ELF-1 (cell line): ENCODE data around the gene CCDC3.

ENCODE experiments used
- DNase-seq: peaks from one replicate; pipeline ENCODE4 v3.0.0-alpha.2; 2016; ENCODE audit warnings: low read depth, low spot score

CCDC3 gene

DNA sequence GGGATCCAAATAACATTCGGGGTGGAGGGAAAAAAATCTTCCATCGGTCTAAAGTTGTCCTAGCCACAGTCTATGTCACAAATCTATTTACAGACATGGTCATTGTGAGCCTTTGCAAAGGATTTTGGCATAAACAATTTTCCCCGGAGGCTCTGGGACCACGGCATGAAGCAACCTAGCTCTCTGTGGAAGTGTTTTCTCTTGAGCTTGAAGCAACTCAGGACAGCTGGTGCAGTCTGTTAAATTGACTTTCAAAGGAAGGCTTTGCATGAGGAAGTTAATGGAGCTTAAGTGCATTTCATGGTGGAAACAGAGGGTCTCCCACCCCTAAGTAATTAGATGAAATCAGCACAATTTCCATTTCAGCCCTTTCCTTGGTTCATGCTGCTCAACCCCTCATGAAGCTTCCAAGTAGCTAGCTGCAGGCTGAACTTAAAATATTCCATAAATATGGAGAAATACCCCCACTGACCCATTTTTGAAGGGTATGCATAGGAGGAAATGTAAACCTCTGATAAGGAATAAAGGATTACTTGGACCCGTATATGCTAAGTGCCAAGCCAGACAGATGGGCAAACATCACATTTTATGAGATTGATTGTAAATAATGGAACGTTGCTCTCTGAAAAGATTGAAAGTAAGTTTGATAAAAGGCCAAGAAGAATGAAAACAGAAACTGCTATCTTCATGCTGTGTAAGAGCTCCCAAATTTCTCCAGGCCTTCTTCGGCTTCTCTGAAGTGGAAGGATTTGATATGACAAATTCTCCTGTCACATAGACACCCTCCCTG is 39.9 kb downstream of the CCDC3 start:
- no peak for DNase-seq

DNA sequence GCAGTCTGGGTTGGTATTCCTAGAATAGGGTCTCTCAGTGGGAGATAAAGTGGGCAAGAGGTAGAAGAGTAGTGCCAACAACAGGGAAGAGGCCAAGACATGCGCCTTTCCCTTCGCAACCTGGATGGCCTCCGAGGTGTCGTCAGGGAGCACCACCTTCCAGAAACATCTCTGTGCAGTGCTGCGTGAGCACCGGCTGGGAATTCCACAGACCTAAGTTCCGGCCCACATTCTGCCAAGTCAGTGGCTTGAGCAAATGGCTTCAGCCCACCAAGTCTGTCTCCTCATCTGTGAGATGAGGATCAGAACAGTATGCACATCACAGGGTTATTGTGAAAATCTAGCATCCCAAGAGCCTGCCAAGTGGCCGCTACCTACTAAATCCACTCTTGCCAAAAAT is 40.6 kb downstream of the CCDC3 start:
- DNase-seq: no peak

DNA sequence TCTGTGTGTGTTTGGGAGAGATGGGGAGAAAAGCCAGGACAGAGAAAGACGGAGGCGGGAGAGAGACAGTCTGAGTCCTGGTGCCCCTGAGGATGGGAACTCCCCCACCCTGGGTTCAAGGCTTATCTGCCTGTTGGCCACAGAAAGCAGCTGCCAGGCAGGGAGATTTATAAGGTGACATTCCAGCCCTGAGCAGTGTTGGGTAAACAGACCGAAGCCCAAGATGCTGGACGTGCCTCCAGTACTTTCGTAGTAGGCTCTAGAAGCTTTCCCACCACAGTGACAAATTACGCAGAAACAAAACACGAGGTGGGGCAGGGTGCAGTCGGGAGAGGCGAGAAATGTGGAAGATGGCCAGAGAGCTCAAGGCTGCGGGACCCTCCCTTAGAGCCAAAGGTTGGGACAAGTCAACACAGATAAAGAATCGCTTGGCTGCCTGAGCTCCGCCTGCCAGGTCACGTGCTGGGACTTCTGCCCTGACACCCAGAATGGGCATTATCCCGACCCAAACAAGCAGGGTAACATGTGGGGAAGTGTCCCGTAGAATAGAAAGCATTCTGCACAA is 41.1 kb downstream of the CCDC3 start:
- peak; percentile 39 for DNase-seq

DNA sequence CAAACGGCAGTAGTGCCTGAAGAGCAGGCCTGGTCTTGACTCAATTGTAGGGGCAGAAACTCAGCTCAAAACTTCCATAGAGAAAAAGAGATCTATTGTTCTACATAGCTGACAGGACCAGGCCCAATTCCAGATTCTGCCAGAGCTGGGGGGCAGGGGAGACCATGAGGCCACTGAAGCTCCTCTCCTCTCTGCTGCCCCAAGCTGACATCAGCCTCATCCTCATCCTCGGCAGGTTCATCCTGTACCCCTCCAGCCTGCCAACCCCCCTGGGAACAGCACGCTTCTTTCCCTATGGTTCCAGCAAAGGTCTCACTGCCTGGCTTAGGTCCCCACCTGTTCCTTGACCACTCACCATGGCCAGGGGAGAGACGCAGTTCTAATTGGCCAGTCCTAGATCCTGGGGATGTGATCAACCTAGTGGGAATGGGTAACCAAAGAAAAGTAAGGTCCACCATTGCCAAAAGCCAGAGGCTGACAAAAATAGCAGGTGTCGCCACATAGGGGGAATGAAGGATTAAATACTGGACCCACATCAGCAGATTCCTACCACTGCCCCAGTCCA is 42.9 kb downstream of the CCDC3 start:
- DNase-seq: no peak

DNA sequence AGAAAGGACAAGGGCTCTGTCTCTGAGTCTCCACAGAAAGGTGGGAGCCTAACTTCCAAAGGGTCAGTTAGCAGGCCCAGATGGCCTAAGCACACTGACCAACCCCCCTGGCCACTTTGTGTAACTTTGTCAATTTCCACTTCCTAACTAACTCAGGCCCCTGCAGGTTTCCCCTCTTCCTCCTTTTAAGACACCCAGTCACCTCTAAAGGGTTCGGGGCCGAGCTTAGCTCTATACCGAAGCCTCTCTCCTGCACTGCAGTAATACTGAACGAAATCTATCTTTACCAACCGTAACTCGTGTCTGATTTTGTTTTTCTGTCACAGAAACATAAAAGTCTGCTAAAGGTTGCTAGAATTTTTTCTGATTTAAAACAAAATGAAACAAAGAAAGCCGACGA is 44.4 kb downstream of the CCDC3 start:
- no peak for DNase-seq

DNA sequence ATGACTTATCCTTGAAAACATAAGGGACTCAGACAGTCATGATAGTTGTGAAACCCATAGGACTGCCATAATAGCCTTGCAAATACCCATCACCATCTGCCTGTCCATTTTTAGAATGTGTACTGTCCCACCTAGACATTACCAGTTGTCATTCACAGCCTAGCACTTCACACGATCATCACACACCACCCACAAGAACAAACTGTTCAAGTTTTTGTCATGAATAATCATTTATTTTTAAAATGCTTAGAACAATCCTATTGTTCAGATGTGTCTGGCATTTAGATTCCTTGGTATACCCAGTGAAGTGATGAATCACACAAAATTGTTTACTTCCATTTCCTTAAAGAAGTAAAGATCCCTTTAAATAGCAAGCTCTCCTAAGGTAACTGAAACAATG is 46.6 kb downstream of the CCDC3 start:
- no peak for DNase-seq

DNA sequence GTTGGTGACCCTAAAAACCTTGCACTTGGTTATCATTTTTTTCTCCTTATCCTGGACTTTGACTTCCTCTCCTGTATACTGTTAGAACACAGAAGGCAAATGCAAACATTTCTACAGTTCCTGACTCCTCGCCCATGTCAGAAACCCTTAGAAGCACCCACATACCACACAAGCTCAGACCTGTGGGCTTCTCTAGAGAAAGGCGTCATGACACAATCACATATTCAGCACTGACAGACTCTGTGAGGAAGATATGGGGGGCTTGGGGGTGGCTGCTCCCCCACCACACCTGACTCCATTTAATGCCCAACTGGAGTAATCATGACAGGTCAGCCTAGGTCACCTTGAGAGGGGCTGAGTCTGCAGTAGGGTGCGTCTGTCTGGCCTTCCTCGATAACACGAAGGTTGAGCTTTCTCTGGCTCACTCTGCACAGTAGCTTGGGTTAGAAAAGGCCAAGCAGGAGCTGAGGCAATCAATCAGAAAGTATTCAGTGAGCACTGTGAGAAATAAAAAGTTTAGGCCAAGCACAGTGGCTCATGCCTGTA is 50.9 kb downstream of the CCDC3 start:
- DNase-seq: no peak

DNA sequence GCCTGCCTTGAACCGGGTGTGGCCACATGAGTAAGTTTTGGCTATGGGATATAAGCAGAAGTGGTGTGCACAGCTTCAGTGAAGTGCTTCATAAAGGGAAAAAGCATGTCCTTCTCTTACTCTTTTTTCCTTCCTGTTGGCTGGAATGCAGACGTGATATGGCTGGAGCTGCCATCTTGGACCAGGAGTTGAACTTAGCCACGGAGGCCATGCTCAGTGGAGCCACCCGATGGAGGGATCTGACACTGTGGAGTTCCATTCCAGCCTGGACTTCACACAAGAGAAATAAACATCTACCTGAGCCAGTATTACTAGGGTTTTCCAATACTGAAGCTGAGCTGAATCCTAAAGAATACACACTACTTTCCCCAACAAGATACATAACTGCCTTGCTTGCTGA is 52.3 kb downstream of the CCDC3 start:
- no peak for DNase-seq

DNA sequence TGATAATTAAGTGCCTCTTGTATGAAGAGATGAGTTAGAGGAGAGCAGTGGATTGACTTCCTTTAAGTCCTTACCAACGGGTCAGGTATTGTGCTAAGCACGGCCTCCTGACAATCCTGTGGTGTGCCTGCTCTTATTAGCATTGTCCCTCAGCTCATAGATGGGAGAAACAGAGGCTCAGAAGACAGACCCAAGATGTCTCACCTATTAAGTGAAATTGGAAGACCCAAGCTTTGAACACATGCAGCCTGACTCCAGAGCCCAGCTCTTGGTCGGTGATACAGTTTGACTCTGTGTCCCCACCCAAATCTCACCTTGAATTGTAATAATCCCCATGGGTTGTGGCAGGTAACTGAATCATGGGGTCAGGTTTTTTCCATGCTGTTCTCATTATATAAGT is 53.8 kb downstream of the CCDC3 start:
- no peak for DNase-seq

DNA sequence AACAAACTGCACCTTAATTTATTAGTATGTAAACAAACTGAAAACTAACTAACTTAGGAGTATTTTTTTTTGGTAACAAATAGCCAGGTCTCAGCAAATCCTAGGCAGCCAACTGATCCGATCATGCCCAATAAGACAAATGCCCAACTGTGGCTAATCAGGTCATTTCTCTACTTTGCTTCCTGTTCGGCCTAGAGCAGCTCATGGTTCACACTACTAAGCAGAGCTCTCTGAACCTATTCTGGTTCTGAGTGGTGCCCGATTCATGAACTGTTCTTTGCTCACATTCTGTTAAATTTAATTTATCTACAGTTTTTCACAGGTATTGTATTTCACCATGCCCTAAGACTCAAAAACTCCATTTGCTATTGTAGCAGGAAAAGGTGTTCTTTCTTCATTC is 55.1 kb downstream of the CCDC3 start:
- DNase-seq: no peak

DNA sequence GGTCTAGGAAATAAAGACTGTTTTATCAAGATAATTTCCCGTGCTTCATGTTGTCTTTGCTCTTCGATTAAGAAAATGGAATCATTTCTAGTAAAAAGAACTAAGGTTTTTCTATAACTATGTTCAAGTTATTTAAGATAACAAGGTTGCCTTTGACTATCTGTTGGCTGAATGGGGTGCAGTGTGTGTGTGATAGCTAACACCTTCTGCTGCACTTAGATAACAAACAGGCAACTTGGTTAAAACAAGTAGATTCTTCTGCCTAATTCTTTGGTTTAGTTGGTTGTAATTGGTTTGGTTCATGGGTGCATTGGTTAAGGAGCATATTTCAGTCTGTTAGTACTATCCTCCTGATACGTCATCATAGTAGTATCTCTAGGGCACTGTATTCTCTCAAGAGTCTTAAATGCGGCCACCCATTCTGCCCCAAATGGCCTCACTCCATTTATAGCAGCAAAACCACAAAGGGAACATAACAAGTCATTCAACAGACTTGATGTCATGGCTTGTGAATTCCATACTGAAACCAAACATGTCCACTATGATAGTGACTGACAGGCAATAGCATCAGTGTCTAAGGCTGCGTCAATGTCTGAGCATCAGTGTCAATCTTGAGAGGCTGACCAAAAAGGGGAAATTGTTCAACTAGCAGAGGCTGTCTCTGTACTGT is 55.7 kb downstream of the CCDC3 start:
- DNase-seq: no peak

DNA sequence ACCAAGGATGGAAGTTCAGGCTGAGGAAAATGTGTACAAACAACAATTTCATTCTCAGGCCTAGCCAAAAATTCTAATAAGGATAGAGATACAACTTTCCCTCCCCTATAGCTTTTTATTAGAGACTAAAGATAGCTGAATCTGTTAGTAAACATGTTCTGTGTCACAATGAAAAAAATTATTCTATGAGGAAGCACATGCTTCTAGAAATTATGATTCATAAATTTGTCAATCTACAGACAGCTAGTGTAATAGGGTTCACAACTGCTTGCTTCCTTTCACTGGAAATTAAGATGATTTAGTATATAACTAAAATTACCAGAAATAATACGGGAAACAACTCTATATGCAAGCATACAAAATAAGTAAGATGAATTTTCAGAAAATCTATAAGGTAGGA is 56.6 kb downstream of the CCDC3 start:
- no peak for DNase-seq

DNA sequence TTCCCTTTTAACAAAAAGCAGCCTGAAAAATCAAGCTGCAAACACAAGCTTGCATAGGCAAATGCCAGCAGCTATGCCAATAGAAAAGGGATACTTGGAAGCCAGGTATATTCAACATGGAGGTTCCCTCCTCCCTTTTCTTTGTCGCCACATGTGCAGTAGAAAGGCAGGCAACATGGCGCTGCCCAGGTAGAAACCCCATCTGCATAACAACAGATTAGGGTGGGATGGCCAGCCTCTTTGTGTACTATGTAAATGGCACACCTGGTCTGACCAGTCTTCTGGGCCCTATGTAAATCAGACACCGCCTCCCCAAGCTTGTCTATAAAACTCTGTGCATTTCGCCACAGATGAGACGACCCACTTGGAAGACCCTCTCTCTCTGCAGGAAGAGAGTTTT is 58.1 kb downstream of the CCDC3 start:
- peak; percentile 19 for DNase-seq

DNA sequence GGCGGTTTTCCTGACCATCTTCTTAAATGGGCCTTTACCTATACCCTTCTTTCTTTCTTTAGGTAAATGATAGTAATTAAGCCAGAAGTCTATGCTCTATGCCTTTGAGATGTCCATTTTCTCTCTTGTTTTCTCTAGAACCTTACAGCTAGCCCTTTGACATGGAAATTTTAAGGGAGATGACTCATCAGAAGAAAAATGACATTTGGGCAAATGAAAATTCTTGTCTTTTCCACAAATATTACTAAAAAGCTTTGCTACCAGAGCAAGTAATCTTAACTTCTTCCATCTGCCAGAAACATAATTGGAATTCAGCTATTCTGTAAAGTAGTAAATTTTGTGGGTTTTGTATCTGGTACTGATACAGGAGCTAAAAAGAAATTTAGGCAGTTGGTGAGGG is 59.5 kb downstream of the CCDC3 start:
- DNase-seq: no peak

DNA sequence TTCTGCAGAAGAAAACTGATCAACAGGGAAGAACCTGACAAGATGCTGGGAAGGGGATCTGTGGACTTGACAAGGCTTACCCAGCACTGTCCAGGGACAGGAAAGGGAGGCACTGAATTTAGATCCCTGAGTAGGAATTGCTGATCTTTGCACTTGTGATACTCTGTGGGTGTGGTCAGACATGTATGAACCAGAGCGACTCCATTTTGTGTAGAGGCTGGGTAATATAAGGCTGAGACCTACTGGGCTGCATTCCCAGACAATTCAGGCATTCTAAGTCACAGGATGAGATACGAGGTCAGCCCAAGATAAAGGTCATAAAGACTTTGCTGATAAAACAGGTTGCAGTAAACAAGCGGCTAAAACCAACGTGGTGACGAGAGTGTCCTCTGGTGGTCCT is 60.7 kb downstream of the CCDC3 start:
- DNase-seq: no peak

DNA sequence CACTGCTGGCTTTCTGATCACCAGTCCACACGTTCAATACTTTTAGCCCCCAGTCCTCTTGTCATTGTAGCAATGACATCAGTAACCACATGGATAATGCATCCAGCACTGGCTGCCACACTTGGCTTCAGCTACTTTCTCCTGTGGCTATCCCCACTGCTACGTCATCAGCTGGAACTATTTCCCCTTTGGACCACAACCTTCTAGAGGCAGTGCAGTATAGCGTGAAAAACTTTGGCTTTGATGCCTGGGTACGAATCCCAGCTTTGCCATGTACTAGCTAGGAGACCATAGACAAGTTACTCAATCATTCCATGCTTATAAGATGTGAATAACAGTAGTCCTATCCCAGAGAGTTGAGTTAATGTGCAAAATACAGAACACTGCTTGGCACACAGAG is 63.2 kb downstream of the CCDC3 start:
- no peak for DNase-seq

DNA sequence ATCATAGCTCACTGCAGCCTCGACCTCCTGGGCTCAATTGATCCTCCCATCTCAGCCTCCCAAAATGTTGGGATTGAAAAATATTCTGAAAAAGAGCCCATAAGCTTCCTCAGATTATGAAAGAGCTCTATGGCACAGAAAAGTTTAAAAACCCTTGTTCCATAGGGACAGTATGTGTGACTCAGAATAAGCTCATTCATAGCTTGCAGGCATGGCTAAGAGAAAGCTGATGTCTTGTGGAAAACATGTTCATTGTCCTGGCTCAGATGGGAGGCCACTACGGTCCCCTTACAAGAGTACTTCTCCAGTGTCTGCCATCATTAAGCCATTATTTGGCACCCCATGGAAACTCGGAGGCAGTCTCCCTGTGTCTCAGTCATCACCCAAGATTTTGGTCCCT is 64.0 kb downstream of the CCDC3 start:
- no peak for DNase-seq

DNA sequence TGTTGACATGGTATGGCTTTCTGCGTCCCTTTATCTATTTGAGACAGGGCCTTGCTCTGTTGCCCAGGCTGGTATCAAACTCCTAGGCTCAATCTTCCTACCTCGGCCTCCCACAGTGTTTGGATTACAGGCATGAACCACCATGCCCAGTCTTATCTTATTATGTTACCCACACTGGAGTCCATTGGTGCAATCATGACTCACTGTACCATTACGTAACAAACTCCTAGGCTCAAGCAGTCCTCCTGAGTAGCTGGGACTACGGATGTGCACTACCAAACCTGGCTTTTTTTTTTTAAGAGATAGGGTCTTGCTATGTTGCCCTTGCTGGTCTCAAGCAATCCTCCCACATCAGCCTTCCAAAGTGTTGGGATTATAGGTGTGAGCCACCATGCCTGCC is 66.7 kb downstream of the CCDC3 start:
- no peak for DNase-seq

DNA sequence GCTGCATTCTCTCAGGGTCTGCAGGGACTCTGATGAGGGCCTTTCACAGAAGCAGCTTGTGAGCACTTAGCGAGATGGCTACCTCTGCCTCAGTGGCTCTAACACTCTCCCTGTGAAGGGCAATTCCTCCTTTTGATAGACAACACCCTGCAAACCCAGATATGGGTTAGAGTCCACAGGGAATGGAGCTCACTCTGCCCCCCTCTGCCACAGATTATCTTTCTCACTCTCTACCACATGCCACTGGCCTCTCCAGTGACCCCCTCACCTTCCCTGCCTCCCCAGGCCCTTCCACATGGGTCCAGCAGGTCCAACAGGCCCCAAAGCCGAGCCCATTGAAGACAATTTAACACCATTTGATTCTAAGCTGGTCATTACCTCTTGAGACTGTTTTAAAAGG is 72.1 kb downstream of the CCDC3 start:
- no peak for DNase-seq

DNA sequence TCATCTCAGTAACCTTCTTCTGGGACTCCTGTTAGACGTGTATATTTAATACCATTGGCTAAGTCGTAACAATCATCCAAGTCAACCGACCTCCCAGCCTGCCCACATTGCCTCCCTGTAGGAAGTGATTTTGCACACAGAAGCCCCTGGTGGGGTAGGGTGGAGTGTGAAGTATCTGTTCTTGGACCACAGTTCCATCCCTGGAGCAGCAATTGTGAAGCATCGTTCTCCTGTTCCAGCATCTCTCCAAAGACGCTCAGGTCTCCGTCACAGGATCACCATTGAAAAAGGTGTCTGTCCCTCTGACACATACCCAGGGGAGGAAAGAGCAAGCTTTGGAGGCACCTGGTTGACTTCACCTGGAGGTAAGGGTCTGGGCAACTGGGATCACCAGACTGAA is 72.9 kb downstream of the CCDC3 start:
- DNase-seq: no peak

DNA sequence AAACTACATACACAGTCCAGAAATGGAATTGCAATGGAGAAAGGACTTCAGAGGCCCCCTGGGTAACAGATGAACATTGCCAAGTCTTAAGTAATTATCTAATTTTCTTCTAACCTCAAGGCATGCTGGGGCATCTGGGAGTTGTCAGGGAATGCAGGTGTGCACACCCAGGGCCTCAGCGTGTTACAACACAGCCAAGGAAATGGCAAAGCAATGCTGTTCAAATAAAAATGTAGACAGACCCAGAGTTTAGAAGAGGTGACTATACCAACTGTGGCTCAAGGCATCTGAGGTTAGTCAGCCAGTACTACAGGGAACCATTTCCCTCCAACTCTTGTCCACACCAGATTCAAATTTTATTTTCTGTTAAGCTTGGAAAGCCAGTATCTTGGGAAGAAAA is 73.6 kb downstream of the CCDC3 start:
- DNase-seq: no peak

DNA sequence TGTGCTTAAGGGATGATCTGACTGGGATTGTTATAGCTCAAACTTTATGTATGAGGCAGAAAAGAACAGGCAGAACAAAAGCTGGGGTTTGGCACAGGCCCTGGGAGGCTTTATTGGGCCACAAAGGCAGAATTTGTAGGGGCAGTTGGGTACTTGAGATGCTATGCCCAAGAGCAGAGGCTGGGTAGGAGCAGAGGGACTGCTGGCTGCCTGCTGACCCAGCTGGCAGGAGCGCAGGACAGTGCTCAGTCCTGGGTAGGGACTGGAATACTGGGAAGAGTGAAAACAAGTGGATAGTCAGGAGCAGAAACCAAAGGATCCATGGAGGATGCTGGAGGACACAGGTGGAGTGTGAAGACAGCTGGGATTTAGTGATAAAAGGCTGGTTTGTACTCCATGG is 75.7 kb downstream of the CCDC3 start:
- no peak for DNase-seq

DNA sequence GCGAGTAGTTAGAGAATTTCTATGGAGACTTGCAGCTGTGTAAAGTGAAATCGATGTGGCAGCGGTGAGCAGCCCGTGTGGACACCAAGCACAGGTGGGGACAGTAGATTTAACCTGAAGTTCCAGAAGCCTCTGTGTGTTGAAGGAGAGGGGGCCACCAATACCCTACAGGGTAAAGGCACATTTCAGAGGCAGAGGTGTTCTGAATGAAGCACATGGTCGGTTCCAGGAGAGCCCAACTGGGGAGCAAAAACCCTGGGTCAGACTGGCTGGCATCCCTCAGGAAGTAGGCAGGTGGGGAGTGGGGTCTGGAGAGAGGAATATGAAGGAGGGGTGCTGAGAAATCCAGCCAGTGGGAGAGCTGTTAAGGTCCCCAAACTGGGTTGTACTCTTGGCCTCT is 76.6 kb downstream of the CCDC3 start:
- no peak for DNase-seq
